MM.1S (cell line): ENCODE measurements around the gene FMO5.

ENCODE experiments used
- DNase-seq: peaks from one replicate; pipeline ENCODE4 v3.0.0-alpha.2; 2015
- H2AFZ ChIP-seq: fragments of 300-600 bp; sonication (generic); 2 replicates; pipeline ENCODE4 v1.6.0; 2016; ENCODE audit warnings: antibody characterized with exemption, low read length
- H3F3A ChIP-seq: fragments of 300-600 bp; sonication (generic); 2 replicates; pipeline ENCODE4 v1.6.1; 2016; ENCODE audit warnings: mild to moderate bottlenecking, antibody characterized with exemption, low read length, moderate library complexity, mixed read lengths; ENCODE audit not compliant: insufficient read depth
- H3K27ac ChIP-seq: fragments of 300-600 bp; sonication (generic); 2 replicates; pipeline ENCODE4 v1.5.1; 2016; ENCODE audit warnings: mild to moderate bottlenecking, low read length
- H3K27me3 ChIP-seq: fragments of 300-600 bp; sonication (generic); replicated peaks from 2 replicates; pipeline ENCODE4 v1.6.0; 2016; ENCODE audit warnings: low read length; ENCODE audit not compliant: insufficient read depth
- H3K36me3 ChIP-seq: fragments of 300-600 bp; sonication (generic); replicated peaks from 2 replicates; pipeline ENCODE4 v1.6.1; 2016; ENCODE audit warnings: mild to moderate bottlenecking, low read length, mixed read lengths; ENCODE audit not compliant: insufficient read depth
- H3K4me1 ChIP-seq: fragments of 300-600 bp; sonication (generic); 2 replicates; pipeline ENCODE4 v1.6.1; 2016; ENCODE audit warnings: low read length, mixed read lengths
- H3K4me2 ChIP-seq: fragments of 300-600 bp; sonication (generic); 2 replicates; pipeline ENCODE4 v1.6.0; 2016; ENCODE audit warnings: low read depth, low read length
- H3K4me3 ChIP-seq: fragments of 300-600 bp; sonication (generic); 2 replicates; pipeline ENCODE4 v1.5.1; 2016; ENCODE audit warnings: low read length, mixed read lengths
- H3K79me2 ChIP-seq: fragments of 300-600 bp; sonication (generic); 2 replicates; pipeline ENCODE4 v1.6.1; 2016; ENCODE audit warnings: mixed run types, low read length, mixed read lengths
- H3K9ac ChIP-seq: fragments of 300-600 bp; sonication (generic); 2 replicates; pipeline ENCODE4 v1.6.1; 2016; ENCODE audit warnings: low read length, mixed read lengths
- H3K9me2 ChIP-seq: fragments of 300-600 bp; sonication (generic); replicated peaks from 2 replicates; pipeline ENCODE4 v1.6.1; 2016; ENCODE audit warnings: mild to moderate bottlenecking, low read length, mixed read lengths; ENCODE audit not compliant: insufficient read depth
- H3K9me3 ChIP-seq: fragments of 300-600 bp; sonication (generic); replicated peaks from 2 replicates; pipeline ENCODE4 v1.6.1; 2016; ENCODE audit warnings: mild to moderate bottlenecking, low read length, mixed read lengths; ENCODE audit not compliant: insufficient read depth
- H4K20me1 ChIP-seq: fragments of 300-600 bp; sonication (generic); 2 replicates; pipeline ENCODE4 v1.6.1; 2016; ENCODE audit warnings: mild to moderate bottlenecking, low read length, moderate library complexity, mixed read lengths; ENCODE audit not compliant: insufficient read depth
- CTCF ChIP-seq: fragments of 300-600 bp; sonication (generic); IDR thresholded peaks from 2 replicates; pipeline ENCODE4 v1.5.1; 2016; ENCODE audit warnings: antibody characterized with exemption, low read length, mixed read lengths
- EZH2 ChIP-seq: fragments of 300-600 bp; sonication (generic); optimal IDR thresholded peaks from 2 replicates; pipeline ENCODE3; 2017; ENCODE audit warnings: low read depth, mild to moderate bottlenecking, antibody characterized with exemption, low read length, mixed read lengths
- EZH2phosphoT487 ChIP-seq: fragments of 300-600 bp; sonication (generic); IDR thresholded peaks from 2 replicates; pipeline ENCODE4 v1.6.1; 2018; ENCODE audit warnings: antibody characterized with exemption, low read length

FMO5 gene

GRCh38 chr1:147169840-147170674 lies 55.1 kb downstream of the FMO5 start:
- no peaks in the 10 kb centered on the region for H4K20me1 ChIP-seq
- H3K4me1 ChIP-seq: peaks cover 15% of the 10 kb centered on the region
- H2AFZ ChIP-seq: no peak overlapping the region
- no peak overlapping the region for H3K9ac ChIP-seq
- no peak overlapping the region for H3K27ac ChIP-seq
- H3K27me3 ChIP-seq: no peaks in the 10 kb centered on the region
- H3K4me3 ChIP-seq: no peak overlapping the region
- DNase-seq: no peak
- no peaks in the 10 kb centered on the region for H3K9me3 ChIP-seq
- H3K36me3 ChIP-seq: no peaks in the 10 kb centered on the region
- TF ChIP-seq CTCF: no peak
- TF ChIP-seq EZH2phosphoT487: no peak
- H3K4me2 ChIP-seq: no peak overlapping the region; the same call in 1 of the 2 replicates
- H3K79me2 ChIP-seq: peaks cover 34% of the 10 kb centered on the region
- peaks cover 16% of the 10 kb centered on the region for H3F3A ChIP-seq
- no peaks in the 10 kb centered on the region for H3K9me2 ChIP-seq

- no peaks in the 10 kb centered on the region for H3K36me3 ChIP-seq
- no peak overlapping the region for H3K4me2 ChIP-seq
- H3K9ac ChIP-seq: no peak overlapping the region
- H3K27ac ChIP-seq: no peak overlapping the region
- peaks cover 15% of the 10 kb centered on the region for H3K4me1 ChIP-seq
- no peaks in the 10 kb centered on the region for H3K27me3 ChIP-seq
- no peaks in the 10 kb centered on the region for H4K20me1 ChIP-seq
- no peaks in the 10 kb centered on the region for H3K9me3 ChIP-seq
- H2AFZ ChIP-seq: no peak overlapping the region
- no peak for DNase-seq
- H3K79me2 ChIP-seq: peaks cover 34% of the 10 kb centered on the region
- H3K9me2 ChIP-seq: no peaks in the 10 kb centered on the region
- peaks cover 16% of the 10 kb centered on the region for H3F3A ChIP-seq
- H3K4me3 ChIP-seq: no peak overlapping the region
- no peak for TF ChIP-seq CTCF
- no peak for TF ChIP-seq EZH2phosphoT487
- no peak for TF ChIP-seq EZH2
Observed at GRCh38 chr1:147169171-147169570, 56.0 kb downstream of the FMO5 start.

- TF ChIP-seq CTCF (no peak), EZH2phosphoT487 (no peak), EZH2 (no peak)
- Histone ChIP-seq H3K27ac (no peak overlapping the region), H3K36me3 (no peaks in the 10 kb centered on the region), H3K4me2 (no peak overlapping the region), H3K9me3 (no peaks in the 10 kb centered on the region), H3K27me3 (no peaks in the 10 kb centered on the region), H2AFZ (no peak overlapping the region), H3K9me2 (no peaks in the 10 kb centered on the region), H3K79me2 (peaks cover 34% of the 10 kb centered on the region), H3K4me1 (peaks cover 14% of the 10 kb centered on the region), H3K9ac (no peak overlapping the region), H3K4me3 (no peak overlapping the region), H3F3A (peaks cover 16% of the 10 kb centered on the region), H4K20me1 (no peaks in the 10 kb centered on the region)
- no peak for DNase-seq
Observed at GRCh38 chr1:147168626-147169058, 56.5 kb downstream of the FMO5 start.
